ENCODE results near the gene NDUFS7.

- TF ChIP-seq CTCF (IDR thresholded peaks at IDR 0.05): no peak
- no peak for TF ChIP-seq EZH2 (IDR thresholded peaks at IDR 0.05)
Measured at GRCh38 chr19:1373042-1373533, 10.6 kb upstream of the NDUFS7 start.

Measured in neural progenitor cell (in vitro differentiated cells).